Smooth muscle cell of the brain vasculature (primary cell): Measurements from ENCODE around the gene SERPINB8.
"Not testable (repeated sequence)": the region's sequence is repeated elsewhere in the genome, so short reads cannot be mapped to it uniquely, and the experiment has no call there.

ENCODE experiments used
- DNase-seq: peaks from one replicate; pipeline ENCODE4 v3.0.0-alpha.2; 2012; ENCODE audit warnings: low read depth, low spot score

The SERPINB8 gene, protein sequence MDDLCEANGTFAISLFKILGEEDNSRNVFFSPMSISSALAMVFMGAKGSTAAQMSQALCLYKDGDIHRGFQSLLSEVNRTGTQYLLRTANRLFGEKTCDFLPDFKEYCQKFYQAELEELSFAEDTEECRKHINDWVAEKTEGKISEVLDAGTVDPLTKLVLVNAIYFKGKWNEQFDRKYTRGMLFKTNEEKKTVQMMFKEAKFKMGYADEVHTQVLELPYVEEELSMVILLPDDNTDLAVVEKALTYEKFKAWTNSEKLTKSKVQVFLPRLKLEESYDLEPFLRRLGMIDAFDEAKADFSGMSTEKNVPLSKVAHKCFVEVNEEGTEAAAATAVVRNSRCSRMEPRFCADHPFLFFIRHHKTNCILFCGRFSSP

DNA sequence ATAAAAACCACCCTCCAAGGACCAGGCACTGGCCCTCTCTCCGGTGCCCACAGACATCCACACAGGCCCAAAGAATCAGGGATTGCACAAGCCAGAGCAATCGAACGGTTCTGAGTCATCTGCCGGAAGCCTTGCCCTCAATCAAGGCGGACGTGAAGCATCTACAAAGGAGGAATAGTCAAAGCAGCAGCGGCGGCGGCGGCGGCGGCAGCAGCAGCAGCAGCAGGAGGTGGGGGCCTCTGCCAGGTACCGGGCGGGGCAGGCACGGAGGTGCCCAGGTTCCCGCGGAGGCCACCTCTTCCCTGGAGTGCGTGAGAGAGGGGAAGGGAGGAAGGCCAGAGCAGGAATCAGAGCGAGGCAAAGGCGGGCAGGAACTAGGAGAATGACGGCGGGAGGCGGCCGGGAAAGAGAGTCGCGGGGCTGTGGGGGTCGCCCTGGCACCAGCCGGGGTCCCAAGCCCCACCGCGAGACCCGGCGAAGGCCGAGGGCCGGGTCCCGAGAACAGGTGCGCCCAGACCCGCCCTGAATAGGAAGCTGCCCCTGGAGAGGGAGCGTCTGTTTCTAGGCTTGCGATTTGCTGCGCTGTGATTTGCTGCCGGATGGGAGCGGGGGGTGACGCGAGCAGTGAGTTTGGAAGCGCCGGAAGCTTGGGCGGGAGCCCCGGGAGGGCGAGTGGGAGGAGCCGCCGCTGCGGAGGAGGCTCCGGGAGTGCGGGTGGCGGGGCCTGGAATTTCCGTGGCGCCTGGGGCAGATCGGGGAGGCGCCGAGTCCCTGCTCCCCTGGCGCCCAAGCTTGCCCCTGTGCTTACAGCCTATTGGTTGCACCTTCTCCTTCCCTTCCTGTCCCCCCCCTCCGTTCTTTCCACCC, at the start of gene SERPINB8:
TSS of gene SERPINB8 (plus strand) at position 140 of the 867 bp plus-strand sequence. CDS start 8,228 bp downstream, outside the sequence.
- peak; percentile 78 for DNase-seq

DNA sequence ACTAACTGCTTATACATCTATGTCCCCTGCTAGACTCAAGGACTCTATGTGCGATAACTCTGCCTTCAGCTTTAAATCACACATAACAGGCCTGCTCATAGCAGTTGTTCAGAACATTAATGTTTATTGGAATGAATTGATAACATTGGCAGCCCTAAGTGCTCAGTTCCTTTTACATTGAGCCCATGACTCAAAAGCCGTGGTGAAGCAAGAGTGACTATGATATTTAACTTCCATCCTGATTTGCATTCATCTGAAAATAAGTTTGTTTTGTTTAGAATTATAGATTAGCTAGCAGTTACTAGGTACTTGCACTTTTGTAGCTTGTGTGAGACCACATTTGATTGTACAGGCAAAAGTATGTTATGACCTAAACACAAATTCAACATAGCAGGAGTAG, 47.8 kb upstream of the SERPINB8 start:
- no peak for DNase-seq

DNA sequence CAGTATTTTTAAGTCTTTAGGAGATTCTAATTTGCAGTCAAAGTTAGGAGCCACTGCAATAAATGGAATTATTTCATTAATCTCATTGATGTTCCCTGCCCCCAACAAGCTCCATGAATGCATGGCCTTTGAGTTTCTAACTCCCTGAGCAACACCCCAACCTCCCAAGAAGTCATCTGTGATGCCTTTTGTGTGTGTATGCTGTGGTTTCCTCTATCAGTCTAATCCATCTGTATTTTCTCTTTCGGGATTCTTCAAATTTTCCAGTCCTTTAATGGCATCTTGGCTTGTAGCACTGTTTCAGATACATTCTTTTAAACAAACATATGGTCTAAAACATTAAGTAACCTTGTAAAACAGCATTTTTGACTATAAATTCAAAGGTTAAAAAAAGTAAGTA, 45.3 kb upstream of the SERPINB8 start:
- DNase-seq = no peak

DNA sequence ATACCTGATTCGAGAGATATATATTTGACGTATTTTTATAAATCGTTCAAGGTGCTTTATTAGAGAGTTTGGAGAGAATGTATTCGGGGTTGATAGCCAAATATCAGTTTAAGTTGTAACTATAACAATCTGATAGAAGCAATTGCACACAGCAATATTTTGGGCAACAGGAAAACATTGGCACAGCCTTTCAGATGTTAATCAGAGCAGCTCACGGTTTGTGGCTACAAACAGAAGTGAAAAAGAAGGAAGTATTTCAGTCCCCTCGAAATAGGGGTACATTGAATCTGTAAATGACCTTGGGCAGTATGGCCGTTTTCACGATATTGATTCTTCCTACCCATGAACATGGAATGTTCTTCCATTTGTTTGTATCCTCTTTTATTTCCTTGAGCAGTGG, 41.5 kb upstream of the SERPINB8 start:
- no peak for DNase-seq

DNA sequence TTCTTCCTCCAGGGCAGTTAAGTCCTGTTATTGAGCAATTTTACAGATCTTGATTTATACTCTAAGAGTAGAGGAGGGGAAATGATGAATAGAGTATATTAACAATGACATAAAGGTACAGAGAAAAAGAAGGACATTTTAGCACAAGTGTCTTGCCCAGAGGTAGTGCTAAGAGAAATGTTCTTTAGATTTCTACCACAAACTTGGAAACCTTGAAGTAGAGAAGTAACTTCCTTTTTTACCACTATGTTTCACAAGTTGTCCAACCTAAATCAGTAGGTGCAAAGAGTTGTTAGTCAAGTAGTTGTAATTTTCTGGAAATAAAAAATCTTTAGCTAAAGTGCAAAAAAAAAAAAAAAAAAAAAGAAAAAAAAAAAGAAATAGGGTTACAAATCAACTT, 40.5 kb upstream of the SERPINB8 start:
- DNase-seq = not testable (repeated sequence)

DNA sequence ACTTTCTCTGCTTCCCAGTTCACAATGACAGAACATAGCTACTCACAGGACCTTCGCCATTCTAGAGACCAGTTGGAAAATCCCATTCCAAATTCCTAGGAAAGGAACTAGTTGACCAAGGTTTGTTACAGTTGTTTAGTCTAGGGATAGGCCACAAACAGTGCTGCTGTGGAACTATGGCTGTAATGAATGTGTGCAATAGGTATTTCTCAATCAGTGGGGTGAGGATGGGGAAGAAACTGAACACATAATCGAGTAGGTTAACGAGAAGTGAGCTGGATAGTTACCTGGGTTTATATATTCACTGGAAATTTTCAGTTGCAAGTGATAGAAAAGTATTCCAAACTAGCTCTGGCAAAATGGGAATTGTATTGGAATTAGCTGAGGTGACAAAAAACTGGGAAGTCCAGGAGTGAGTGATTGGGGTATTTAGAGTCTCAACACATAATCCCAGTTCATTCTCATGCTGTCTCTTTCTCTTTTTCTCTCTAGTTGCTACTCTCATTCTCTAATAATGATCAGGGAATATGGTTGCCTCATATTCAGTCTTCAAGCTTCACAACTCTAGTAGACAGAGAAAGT, 39.0 kb upstream of the SERPINB8 start:
- no peak for DNase-seq

DNA sequence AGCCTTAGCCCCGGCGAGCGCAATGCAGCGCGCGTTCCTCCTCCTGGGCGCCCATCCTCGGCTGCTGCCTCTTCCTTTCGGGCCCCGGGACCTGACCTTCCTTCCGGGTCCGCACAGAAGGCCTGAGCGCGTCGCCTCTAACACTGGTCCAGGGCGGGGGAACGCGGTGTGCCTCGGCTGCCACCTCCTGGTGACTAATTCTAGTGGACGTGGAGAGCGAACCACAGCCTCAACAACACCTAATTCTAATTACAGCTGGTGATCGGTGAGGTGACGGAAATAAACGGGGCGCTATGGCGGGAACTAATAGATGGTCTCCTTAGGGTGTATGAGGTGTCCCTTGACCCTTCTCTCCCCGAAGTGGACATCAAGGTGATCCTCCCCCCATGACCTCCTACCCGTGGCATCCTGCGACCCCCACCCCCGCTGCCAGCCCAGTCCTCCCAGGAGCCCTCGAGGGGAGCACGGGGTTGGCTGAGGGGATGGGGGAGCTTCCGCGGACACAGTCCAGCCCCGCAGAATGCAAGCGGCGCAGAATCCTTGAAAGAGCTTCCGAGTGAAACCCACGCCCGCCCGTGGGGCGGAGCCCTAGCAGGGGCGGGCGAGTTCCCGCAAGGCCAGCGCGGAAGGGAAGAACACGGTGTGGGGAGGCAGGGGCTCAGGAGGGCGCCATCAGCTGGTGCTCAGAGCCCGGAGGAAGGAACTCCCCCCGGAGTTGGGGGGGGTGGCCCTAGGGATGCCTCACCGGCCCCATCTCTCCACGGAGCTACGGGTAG, 33.5 kb upstream of the SERPINB8 start:
- no peak for DNase-seq

DNA sequence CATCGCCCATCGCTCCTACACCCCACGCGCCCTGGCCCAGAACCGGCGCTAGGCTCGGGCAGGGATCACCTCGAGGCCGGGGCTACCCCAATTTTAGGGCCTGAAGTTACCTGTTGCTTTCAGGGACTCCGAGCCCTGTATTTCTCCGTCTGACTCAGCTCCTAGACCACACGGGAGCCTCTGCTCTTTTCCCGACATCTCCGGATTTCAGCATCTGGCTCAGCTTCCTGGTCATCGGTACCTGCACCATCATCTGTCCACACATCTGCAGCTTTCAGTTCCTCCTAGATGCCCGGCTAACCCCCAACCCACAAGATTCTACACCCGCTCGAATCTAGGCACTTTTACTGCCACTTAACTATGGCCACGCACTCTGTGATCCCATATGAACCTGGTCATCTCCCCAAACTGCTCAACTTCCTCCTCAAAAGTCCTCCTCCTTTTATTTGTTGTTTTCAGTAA, 32.9 kb upstream of the SERPINB8 start:
- DNase-seq = no peak

DNA sequence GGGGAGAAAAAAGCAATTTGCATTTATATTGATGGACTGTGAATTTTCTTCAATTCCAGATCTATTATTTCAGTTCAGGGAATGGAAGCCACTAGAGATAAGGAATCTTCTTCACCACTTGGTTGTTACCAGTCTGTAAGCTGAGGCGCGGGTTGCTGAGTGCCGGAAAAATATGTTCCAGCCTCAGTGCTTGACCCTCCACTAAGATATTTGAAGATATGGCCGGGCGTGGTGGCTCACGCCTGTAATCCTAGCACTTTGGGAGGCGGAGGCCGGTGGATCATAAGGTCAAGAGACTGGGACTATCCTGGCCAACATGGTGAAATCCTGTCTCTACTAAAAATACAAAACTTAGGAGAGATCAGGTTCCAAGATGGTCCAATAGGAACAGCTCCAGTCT, 29.9 kb upstream of the SERPINB8 start:
- no peak for DNase-seq

DNA sequence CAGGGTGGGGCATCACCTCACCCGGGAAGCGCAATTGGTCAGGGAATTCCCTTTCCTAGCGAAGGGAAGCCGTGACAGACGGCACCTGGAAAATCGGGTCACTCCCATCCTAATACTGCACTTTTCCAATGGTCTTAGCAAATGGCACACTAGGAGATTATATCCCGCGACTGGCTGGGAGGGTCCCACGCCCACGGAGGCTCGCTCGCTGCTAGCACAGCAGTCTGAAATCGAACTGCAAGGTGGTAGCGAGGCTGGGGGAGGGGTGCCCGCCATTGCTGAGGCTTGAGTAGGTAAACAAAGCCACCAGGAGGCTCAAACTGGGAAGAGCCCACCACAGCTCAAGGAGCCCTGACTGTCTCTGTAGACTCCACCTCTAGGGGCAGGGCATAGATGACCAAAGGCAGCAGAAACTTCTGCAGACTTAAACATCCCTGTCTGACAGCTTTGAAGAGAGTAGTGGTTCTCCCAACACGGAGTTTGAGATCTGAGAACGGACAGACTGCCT, 29.3 kb upstream of the SERPINB8 start:
- DNase-seq = not testable (repeated sequence)

DNA sequence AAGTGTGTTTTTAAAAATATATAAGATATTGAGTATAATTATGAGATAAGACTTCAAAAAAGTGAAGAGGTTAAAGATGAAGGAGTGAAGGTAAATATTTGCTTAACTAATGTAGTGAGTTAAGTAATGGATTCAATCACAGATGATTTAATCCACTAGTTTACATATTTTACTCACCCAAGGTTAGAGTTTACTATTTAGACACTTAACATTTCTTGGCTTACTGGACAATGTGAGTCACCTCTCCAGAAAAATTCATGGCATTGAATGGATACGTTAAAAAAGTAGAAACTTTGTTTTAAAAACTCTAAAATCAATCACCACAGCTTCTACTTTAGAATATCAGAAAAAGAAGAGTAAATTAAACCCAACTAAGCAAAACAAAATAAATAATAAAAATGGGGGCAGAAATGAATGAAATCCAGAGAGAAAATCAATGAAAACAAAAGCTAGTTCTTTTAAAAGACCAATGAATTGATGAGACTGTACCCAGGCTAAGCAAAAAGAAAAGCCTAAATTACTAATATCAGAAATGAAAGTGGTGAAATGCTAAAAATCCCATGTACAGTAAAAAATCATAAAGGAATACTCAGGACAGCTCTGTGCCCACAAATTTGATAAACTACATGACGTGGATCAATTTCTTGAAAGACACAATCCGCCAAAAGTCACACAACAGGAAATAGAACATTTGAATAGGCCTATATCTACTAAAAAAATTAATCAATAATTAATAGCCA, 22.7 kb upstream of the SERPINB8 start:
- no peak for DNase-seq

DNA sequence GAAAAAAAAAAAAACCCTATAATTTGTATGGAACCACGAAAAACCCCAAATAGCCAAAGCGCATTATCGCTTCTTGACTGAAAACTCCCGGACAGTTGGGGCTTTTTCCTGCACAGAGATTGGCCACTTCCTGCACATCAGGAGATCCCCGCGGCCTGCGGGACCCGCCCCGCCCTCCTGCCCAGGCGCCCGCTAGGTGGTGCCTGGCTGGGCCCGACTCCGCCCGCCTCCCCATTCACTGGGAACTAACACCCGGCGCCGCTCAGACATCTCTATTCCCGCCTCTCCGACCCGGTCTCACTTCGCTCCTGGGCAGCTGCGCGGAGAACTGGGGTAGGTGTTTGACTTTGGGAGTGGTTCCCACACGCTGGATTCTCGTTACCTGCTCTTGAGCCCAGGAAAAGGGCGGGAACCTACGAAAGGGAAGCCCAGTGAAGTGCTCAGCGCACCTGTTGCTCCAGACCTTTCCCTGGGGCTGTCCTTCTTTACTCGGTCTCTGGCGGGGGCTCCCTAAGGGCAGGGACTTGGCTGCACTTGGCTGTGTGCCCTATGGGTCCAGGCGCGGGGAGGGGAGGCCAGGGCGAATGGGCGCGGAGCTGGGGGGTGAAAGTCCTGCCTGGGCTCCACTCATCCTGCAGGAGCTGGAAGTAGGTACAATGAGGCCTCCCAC, 20.7 kb upstream of the SERPINB8 start, which contains the start of gene HMSD:
TSS of gene HMSD (plus strand) at position 234 of the 670 bp plus-strand sequence. CDS start 4,155 bp downstream, outside the sequence.
- no peak for DNase-seq

DNA sequence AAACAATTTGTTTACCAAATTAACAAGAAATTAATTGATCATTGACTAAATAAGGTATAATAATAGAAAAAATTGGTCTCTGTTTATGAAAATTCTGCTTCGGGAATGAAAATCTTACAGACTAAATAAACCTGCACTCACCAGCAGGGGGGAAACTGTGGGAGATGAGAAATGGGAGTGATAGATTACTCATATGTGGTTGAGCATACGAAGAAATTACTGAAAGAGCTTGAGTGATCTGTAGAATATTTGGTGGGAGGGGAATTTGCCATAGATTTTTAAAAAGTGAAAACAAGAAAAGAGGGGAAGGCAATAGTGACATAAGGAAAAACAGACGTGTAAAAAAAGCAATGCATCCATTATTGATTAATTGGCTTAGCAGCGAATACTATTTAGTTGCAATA, 18.6 kb upstream of the SERPINB8 start:
- DNase-seq = no peak

DNA sequence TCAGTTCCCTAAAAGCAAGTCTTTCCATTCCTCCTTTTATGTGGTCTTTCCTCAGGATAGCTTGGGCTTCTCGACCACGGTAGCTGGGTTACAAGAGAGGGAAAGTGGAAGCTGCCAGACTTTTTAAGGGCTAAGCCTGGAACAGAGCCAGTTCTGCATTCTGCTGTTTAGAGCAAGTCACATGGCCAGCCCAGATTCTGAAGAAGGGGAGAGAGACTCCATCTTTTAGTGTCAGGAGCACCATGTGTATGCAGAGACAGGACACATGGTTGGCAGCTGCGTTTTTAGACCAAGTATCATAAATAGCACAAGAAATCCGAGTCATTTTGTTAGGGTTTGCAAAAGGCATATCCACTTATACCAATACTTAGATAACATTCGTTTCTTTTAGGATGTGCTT, 16.1 kb upstream of the SERPINB8 start:
- DNase-seq = no peak

DNA sequence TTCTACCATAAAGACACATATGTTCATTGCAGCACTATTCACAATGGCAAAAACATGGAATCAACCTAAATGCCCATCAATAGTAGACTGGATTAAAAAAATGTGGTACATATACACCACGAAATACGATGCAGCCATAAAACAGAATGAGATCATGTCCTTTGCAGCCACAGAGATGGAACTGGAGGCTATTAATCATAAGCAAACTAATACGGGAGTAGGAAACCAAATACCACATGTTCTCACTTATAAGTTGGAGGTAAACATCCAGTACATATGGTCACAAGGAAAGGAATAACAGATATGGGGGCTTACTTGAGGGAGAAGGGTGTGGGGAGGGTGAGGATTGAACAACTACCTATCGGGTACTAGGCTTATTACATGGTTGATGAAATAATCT, 13.1 kb upstream of the SERPINB8 start:
- DNase-seq = no peak

DNA sequence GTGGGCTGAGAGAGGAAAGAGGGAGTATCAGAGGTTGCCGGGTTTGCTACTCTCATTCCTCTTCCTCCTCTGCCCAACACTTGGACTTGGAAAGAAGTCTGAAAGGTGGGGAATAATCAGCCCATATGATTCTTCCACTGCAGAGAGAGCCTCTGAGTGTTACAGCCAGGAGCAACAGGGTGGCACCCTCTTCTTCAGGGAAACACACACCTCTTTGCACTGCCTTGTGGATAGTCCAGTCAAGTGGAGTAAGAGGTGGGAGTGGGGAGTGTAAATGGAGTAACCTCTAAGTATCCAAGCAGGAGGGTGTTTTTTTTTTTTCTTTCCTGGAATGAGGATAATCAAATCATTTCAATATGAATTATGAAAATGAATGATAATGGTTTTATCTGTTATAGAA, 9.0 kb upstream of the SERPINB8 start:
- DNase-seq = no peak

DNA sequence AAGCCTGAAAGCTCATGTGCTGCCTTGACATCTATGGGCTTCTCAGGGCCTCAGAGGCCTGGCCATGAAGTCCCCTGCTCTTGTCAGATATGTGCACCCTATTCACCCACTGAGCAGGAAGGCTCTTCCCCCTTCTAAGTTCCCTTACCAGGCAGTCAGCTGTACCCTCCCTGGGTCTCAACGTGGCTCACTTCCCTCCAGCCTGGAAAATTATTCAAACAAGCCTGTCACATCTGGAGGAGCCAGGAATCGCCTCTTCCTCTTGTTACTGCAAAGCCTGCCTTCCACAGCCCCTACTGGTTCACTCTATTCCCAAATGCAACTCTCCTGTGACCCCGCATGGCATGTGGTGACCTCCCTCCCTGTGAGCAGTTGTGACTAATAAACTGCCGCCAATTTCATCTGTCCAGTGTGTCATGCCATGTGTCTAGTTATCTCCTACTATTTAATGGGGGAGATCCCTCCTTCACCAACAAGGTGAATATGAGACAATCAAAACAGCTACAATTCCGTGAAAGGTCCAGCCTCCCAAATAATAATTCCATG, 8.4 kb upstream of the SERPINB8 start:
- DNase-seq = no peak

DNA sequence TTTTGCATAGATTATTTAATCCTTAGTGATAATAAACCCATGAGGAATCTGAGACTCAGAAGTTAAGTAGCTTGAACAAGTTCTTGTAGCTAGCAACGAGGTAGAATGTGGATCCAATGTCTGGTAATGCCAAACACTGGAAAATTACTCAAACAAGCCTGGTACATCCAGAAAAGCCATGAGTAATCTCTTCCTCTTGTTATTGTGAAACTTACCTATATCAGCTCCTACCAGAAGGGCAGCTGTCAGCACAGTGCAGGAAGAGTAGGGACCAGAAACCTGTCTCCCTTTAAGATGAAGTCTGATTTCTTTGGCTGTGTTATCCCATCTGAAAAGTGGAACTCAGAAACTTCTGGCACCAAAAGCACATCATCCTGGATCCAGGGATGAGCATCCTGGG, 7.7 kb upstream of the SERPINB8 start:
- no peak for DNase-seq

DNA sequence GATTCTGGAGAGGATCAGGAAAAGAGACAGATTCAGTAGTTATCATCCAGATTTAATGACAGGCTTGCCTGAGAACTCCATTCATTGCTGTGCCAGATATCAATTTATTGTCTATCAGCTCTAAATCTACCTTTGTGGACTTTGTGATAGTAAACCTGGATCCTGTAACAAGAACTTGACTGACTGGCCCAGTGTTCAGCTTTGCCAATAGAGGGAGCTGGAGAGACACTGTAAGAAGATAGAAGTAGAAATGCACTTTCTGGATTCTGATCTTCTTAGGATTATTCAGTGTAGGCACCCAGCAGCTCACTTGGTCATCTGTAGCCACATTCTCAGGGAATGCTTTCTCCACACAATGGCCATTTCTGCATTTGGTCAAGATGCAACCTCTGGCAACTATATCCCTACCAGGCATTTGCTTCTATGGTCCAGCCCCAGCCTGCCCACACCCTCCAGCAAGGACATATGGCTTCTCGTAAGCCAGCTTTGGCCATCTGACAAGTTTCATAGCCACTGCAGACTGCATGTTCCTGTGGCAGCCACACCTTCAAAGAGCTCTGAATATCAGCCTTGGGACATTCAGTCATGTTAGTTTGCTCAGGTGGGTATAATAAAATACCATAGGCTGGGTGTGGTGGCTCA, 6.1 kb upstream of the SERPINB8 start:
- no peak for DNase-seq
